Panc1 (cell line): ENCODE data around the gene CCR5AS.
"Not testable (repeated sequence)": the region's sequence is repeated elsewhere in the genome, so short reads cannot be mapped to it uniquely, and the experiment has no call there.

Experiments used
- CTCF ChIP-seq: fragments of 450-650 bp; IDR thresholded peaks from 2 replicates; pipeline ENCODE4 v1.5.1; 2017; ENCODE audit warnings: mild to moderate bottlenecking
- POLR2AphosphoS5 ChIP-seq: IDR thresholded peaks from 2 replicates; pipeline ENCODE4 v1.6.1; 2012; ENCODE audit warnings: mild to moderate bottlenecking, low read depth, low read length, moderate library complexity

GRCh38 chr3:46330676-46331075, 76.2 kb downstream of the CCR5AS start:
- TF ChIP-seq POLR2AphosphoS5, CTCF: not testable (repeated sequence)
